GM12892 (cell line): ENCODE measurements around the gene PITPNC1.
"Not testable (repeated sequence)": the region's sequence is repeated elsewhere in the genome, so short reads cannot be mapped to it uniquely, and the experiment has no call there.

Experiments used
- POLR2A ChIP-seq: IDR thresholded peaks from 2 replicates; pipeline ENCODE4 v1.6.1; 2011; ENCODE audit warnings: low read depth, low read length, control low read depth
- POLR2AphosphoS5 ChIP-seq: IDR thresholded peaks from 2 replicates; pipeline ENCODE4 v1.6.1; 2011; ENCODE audit warnings: low read depth, low read length, control low read depth
- TAF1 ChIP-seq: IDR thresholded peaks from 2 replicates; pipeline ENCODE4 v1.6.1; 2011; ENCODE audit warnings: low read depth, mild to moderate bottlenecking, control low read depth, low read length, borderline replicate concordance

GRCh38 chr17:67578679-67579405 is 201.8 kb downstream of the PITPNC1 start:
- not testable (repeated sequence) for TF ChIP-seq POLR2A, POLR2AphosphoS5, TAF1
